MCF 10A (cell line): ENCODE measurements around the gene LONP1. TPM values are rescaled to one million over a fixed set of nuclear protein-coding genes. Genes with fewer than 3 reads are reported as not detected.

Experiments
- Bru-seq: library from RNA; stranded (reverse); fragments of 400-500 nt; gene quantifications from one replicate; lab custom pipeline; 2021; lab: Mats Ljungman, UMichigan
- BruChase-seq, 2 experiments: library from RNA; stranded (reverse); fragments of 400-500 nt; gene quantifications; one replicate each; lab custom pipeline; 2021; lab: Mats Ljungman, UMichigan
- BruUV-seq: library from RNA; stranded (reverse); fragments of 400-500 nt; replicated peaks from 2 replicates; lab custom pipeline; 2021; lab: Mats Ljungman, UMichigan
- CTCF ChIA-PET: fragments of 300-600 bp; sonication (Branson Sonifier 250); formaldehyde crosslinking; extraction: SDS; loops from one replicate; lab custom pipeline; 2021; ENCODE audit warnings: antibody characterized with exemption, inconsistent platforms; lab: Yijun Ruan, JAX
- POLR2A ChIA-PET: fragments of 300-600, 350-650 bp; sonication (Branson Sonifier 250); formaldehyde crosslinking; extraction: SDS; loops from one replicate; lab custom pipeline; 2020; ENCODE audit warnings: antibody characterized with exemption, inconsistent platforms; lab: Yijun Ruan, JAX
- DNase-seq: peaks from one replicate; pipeline ENCODE4 v3.0.0-alpha.2; 2018; ENCODE audit not compliant: unreplicated experiment
- H3K27ac Mint-ChIP-seq: one replicate; pipeline ENCODE4 v1.8.0; 2022; ENCODE audit warnings: mild to moderate bottlenecking, low read depth, mixed read lengths; ENCODE audit not compliant: unreplicated experiment
- H3K27me3 Mint-ChIP-seq: one replicate; pipeline ENCODE4 v1.8.0; 2022; ENCODE audit warnings: mixed read lengths; ENCODE audit not compliant: insufficient read depth, unreplicated experiment
- H3K36me3 Mint-ChIP-seq: one replicate; pipeline ENCODE4 v1.8.0; 2022; ENCODE audit warnings: mild to moderate bottlenecking, moderate library complexity, mixed read lengths; ENCODE audit not compliant: insufficient read depth, unreplicated experiment
- H3K4me1 Mint-ChIP-seq: one replicate; pipeline ENCODE4 v1.8.0; 2022; ENCODE audit warnings: mixed read lengths; ENCODE audit not compliant: insufficient read depth, unreplicated experiment
- H3K4me3 Mint-ChIP-seq: one replicate; pipeline ENCODE4 v1.8.0; 2022; ENCODE audit warnings: mild to moderate bottlenecking, moderate library complexity, mixed read lengths; ENCODE audit not compliant: unreplicated experiment
- H3K9me3 Mint-ChIP-seq: one replicate; pipeline ENCODE4 v1.8.0; 2022; ENCODE audit warnings: mixed read lengths; ENCODE audit not compliant: unreplicated experiment
- CTCF ChIP-seq: fragments of 200-600 bp; IDR thresholded peaks from one replicate; pipeline ENCODE4 v1.8.0; 2022; ENCODE audit warnings: antibody characterized with exemption, mild to moderate bottlenecking; ENCODE audit not compliant: unreplicated experiment
- intact Hi-C: fragments of 100-400 bp; cut with micrococcal nuclease; formaldehyde crosslinking; loops from 2 replicates; pipeline ENCODE4 v1.14.1; 2022
- long read RNA-seq: library from polyadenylated mRNA; stranded (forward); transcript quantifications from one replicate; pipeline ENCODE4 v2.0.0, GENCODE V29; 2022
- total RNA-seq: library from RNA; stranded (reverse); gene quantifications from 2 replicates; pipeline ENCODE4 v1.2.3, GENCODE V29; 2022

LONP1 gene
- total RNA-seq (219 and 254 TPM in 2 replicates), Bru-seq, nascent RNA (percentile 81 among the genes with signal in this experiment), BruChase-seq, experiment 1, labeled RNA remaining after a 6-hour chase (percentile 88 among the genes with signal in this experiment), BruChase-seq, experiment 2, labeled RNA remaining after a 2-hour chase (percentile 85 among the genes with signal in this experiment)
- long read RNA-seq, transcript LONP1-213 (18 exons, 2,626 nt): minor isoform, 7 of 791 reads
- long read RNA-seq, transcript LONP1-201 (18 exons, 3,236 nt): major isoform, 668 of 791 reads
- long read RNA-seq, partial matches to known transcripts: 49 of 791 reads
- long read RNA-seq, other reads (novel, unspliced or antisense): 67 of 791 reads

GRCh38 chr19:5719961-5720790 is at the start of gene LONP1, which contains the start of gene CATSPERD:
TSS of gene LONP1 (minus strand) at chr19:5720146. CDS start at chr19:5720132, 14 bp downstream.
TSS of gene CATSPERD (plus strand) at chr19:5720637. CDS start at chr19:5720738, 101 bp downstream.
- BruUV-seq: no TSS peak
- ChIA-PET CTCF (interaction anchor here (0.6 to 5.0 kb wide), 9 partner anchors 12 to 780 kb away, joined by 3 to 43 read pairs (median 3); partner anchors contain the start of gene RPL36), POLR2A (interaction anchor here (0.5 to 6.4 kb wide), 26 partner anchors 9 to 1802 kb away, joined by 3 to 119 read pairs (median 4); partner anchors contain the start of genes CLPP, DUS3L, MCOLN1 and NDUFA11)
- Mint-ChIP-seq H3K9me3 (no peaks in the 10 kb centered on the region), H3K36me3 (peaks cover 32% of the 10 kb centered on the region), H3K4me3 (peak within 1 kb of the TSS; percentile 86), H3K27me3 (no peaks in the 10 kb centered on the region), H3K4me1 (peaks cover 3% of the 10 kb centered on the region), H3K27ac (peak within 1 kb of the TSS; percentile 89)
- DNase-seq: peak; percentile 99
- TF ChIP-seq CTCF: peak; percentile 84
- intact Hi-C loops: loop anchor here (1.0 kb wide), 2 partner anchors 30 to 53 kb away; partner anchors contain the start of gene RPL36

- no peak for TF ChIP-seq CTCF
- CTCF ChIA-PET: interaction anchor here (1.0 kb wide), 1 partner anchor 37 kb away, joined by 3 read pairs; the partner anchor contains the start of gene NRTN
- POLR2A ChIA-PET: interaction anchor here (0.6 to 1.6 kb wide), 2 partner anchors 30 to 48 kb away, joined by 3 read pairs; partner anchors contain the start of gene CATSPERD
Observed at GRCh38 chr19:5767949-5768348, 48.0 kb upstream of the LONP1 start.

GRCh38 chr19:5765220-5765619 is 45.3 kb upstream of the LONP1 start:
- peaks cover 28% of the 10 kb centered on the region for H3K27me3 Mint-ChIP-seq
- no peak overlapping the region for H3K4me3 Mint-ChIP-seq
- intact Hi-C loops: no loop called here
- TF ChIP-seq CTCF: no peak
- no TSS peak for BruUV-seq
- DNase-seq: no peak
- CTCF ChIA-PET: no interaction called here
- H3K9me3 Mint-ChIP-seq: peaks cover 11% of the 10 kb centered on the region
- no peaks in the 10 kb centered on the region for H3K36me3 Mint-ChIP-seq
- peaks cover 4% of the 10 kb centered on the region for H3K4me1 Mint-ChIP-seq
- no peak overlapping the region for H3K27ac Mint-ChIP-seq
- POLR2A ChIA-PET: no interaction called here

More at GRCh38 chr19:5767949-5768348, 48.0 kb upstream of the LONP1 start:
- Mint-ChIP-seq H3K4me1 (peaks cover 4% of the 10 kb centered on the region), H3K36me3 (no peaks in the 10 kb centered on the region), H3K27me3 (peaks cover 4% of the 10 kb centered on the region), H3K4me3 (no peak overlapping the region), H3K27ac (no peak overlapping the region), H3K9me3 (peaks cover 2% of the 10 kb centered on the region)
- no TSS peak for BruUV-seq
- DNase-seq: no peak
- intact Hi-C loops: no loop called here
